NCI-H1930 (cell line): Measurements from ENCODE around the gene OST4.

Source experiments
- DNase-seq, 2 experiments: peaks; one replicate each; lab custom pipeline; 2025; lab: John Stamatoyannopoulos, UW

OST4 gene

DNA sequence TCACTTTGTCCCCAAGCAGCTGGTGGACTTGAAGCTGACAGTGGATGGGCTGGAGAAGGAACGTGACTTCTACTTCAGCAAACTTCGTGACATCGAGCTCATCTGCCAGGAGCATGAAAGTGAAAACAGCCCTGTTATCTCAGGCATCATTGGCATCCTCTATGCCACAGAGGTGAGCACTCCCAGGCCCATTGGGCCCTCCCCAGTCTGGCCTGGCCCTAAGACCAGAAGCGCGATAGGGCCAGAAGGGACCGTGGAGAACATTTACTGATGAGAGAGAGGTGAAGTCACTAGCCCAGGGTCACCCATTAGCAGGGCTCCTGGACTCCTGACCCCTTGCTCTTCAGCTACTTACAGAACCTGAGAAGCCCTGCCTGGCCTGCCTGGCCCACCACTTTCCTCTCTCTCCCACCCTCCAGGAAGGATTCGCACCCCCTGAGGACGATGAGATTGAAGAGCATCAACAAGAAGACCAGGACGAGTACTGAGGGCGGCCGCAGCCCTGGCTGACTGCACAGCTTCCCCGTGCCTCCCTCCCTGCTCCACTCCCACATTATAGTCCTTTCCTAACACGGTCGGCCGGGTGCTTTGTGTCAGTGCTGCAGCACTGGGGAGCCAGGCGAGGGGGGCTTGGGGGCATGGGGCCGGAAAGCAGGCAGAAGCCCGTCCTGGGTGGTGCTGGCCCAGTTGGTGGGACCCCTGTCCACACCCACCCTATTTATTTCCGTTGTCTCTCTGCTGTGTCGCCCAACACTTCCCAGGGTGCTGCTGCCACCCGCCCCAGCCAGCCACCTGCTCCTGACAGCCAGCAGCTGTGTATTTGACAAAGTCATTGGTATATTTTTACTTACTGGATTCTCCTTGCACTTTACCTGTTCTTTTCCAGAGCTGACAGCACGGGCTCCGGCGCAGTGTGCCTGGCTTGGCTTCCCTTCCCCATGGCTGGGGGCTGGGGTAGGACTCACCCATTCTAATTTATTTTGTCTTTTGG is 45.3 kb downstream of the OST4 start:
- DNase-seq: no peak

DNA sequence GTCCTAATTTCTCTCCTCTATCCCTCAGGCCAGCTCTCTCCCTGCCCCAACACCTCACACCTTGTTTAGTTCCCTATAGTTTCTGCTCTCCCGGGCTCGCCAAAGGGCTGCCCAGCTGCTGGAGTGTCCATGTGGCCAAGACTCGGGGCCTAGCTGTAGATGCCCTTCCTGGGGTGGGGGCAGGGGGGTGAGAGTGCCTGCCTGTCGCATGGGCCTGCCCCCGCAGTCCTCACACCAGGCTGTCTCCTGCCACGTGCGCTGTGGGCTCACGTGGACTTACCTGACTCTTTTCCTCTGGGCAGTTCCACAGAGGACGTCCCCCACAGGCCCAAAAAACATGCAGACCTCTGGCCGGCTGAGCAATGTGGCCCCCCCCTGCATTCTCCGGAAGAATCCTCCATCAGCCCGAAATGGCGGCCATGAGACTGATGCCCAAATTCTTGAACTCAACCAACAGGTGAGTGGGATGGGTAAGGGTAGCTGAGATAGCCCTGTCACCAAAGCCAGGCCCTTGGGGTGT is 46.1 kb downstream of the OST4 start:
- no peak for DNase-seq

DNA sequence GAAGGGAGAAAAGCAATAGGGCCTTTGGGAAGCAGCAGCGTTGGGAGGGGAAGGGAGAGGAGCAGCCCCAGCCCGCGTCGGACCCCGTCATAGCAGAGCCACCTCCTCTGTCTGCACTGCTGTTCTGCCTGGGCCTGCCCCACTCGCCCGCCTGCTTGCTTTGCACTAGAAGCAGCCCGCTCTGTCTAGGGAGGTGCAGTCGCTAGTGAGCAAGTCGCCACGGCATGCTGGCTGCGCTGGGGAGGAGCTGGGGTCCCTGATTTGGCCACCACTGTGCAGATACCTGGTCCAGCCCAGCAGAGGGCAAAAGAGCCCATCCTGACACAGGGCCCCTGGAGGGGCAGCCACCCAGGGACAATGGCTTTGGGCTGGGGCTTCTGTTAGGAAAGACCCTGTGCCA is 46.6 kb downstream of the OST4 start:
- no peak for DNase-seq

DNA sequence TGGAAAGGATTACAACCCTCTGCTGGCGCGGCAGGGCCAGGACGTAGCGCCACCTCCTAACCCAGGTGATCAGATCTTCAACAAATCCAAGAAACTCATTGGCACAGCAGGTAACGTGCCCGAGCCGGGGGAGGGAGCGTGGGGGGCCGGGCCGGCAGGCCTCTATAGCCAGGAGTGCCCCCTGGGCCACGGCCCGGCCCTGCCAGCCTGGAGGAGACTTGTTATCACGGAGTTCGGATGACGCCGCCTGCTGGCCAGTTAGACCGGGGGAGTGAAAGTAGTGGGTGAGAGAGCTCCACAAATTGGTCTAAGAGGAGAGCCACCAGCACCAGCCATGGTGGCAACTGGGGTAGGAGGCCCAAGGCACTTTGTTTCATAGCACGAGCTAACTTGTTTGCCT is 47.3 kb downstream of the OST4 start:
- no peak for DNase-seq

DNA sequence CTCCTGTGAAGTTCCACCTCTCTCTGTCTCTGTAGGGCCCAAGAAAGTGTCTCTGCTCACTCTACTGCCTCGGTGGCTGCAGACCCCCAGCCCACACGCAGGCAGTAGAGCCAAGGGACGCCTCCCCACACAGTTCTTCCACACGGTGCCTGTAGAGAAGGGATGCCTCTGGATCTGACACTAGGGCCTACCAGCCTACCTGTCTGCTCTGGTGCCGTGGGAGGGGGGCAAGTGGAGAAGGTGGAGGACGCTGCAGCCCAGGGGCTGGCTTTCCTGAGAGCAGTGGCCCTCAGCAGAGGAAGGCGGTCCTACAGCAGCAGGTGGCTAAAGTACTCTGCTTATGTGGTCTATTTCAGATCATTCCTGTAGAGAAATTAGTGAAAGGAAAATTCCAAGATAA is 47.7 kb downstream of the OST4 start:
- DNase-seq: no peak

DNA sequence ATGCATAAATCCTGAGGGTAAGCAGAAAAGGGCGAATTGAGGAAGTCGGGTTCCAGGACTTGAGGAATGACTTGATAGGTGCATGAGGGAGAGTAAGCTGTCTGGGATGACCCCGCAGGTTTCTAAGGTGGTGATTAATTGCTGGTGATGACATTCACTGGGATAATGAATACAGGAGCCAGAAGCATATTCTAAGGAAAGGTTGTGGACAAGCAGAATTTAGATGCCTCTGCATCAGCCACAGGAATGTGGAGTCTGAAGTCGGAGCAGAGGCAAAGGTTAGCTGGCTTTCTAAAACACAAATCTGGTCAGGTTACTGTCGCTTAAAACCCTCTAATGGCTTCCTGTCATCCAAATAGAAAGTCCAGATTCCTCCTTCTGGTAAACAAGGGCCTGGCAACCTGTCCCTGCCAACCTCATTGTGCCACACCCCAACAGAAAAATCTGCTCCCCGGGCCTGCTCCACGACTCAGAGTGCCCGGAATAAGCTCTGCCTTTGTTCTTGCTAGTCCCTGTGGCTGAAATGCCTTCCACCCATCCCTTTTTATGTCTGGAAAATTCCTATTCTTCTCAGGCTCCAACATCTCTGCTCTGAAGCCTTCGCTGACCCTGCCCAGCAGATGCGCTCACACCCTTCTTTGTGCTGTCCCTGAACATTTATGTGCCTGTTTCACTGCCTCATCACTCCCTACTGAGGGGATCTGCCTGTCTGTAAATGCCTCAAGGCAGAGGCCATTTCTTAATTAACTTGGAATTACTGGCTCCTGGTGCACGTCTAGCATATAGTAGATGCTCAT is 50.0 kb downstream of the OST4 start:
- no peak for DNase-seq
